ENCODE data around the gene CCL17.

GRCh38 chr16:57355898-57356414 lies 48.6 kb upstream of the CCL17 start:
- no peak for TF ChIP-seq CTCF (conservative IDR thresholded peaks at IDR 0.05; ENCODE audit: low read depth, low read length)
- TF ChIP-seq POLR2A (IDR thresholded peaks at IDR 0.05; ENCODE audit: low read depth, low read length), result no peak
- no peak for TF ChIP-seq ELK1 (IDR thresholded peaks at IDR 0.05; ENCODE audit: borderline replicate concordance, low read depth, low read length)
- no peak for TF ChIP-seq FOS (IDR thresholded peaks at IDR 0.05; ENCODE audit: low read depth, low read length)
- TF ChIP-seq BHLHE40 (IDR thresholded peaks at IDR 0.05; ENCODE audit: low read depth, low read length), result no peak
- TF ChIP-seq CEBPB (IDR thresholded peaks at IDR 0.05; ENCODE audit: low read depth, low read length), result no peak

All from IMR-90 (cell line).